ENCODE results near the gene ZNF668.

GRCh38 chr16:31108794-31109558 is 34.9 kb upstream of the ZNF668 start:
- TF ChIP-seq CREB1 (IDR thresholded peaks at IDR 0.05; ENCODE audit: low read depth) (no peak), FOXM1 (IDR thresholded peaks at IDR 0.05; ENCODE audit: borderline replicate concordance, low read depth) (no peak)

All from Ishikawa (cell line).